Right renal pelvis (tissue), 4 donors: ENCODE measurements around the gene MNAT1. TPM values are rescaled to one million over a fixed set of nuclear protein-coding genes. Genes with fewer than 3 reads are reported as not detected.
A peak's percentile ranks its signal among the peaks of the same experiment; 100 is the strongest.

Source experiments
- DNase-seq, 4 donors: peaks; one replicate each; pipeline ENCODE4 v3.0.0-alpha.2; 2013; ENCODE audit warnings: low read depth in 4 of 4, low spot score in 3 of 4, missing footprints in 1 of 4
- polyA plus RNA-seq, 4 donors: library from polyadenylated mRNA; unstranded; fragments of 120-200 nt; gene quantifications; one replicate each; pipeline ENCODE4 v1.2.1, GENCODE V29; 2013; ENCODE audit not compliant: insufficient read length in 4 of 4

Gene MNAT1
- polyA plus RNA-seq, 4 donors: 45.8 to 52.1 (median 50.2) TPM

DNA sequence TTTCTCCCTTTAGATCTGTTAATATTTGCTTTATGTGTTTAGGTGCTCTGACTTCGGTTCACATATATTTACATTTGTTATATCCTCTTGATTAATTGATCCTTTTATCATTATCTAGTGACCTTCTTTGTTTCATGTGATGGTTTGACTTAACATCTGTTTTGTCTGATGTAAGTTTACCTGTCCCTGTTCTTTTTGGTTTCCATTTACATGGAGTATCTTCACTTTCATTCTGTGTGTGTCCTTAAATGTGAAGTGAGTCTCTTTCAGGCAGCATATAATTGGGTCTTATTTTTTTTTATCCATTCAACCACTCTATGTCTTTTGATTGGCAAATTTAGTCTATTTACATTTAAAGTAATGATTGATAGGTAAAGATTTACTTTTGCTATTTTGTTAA is 222.1 kb downstream of the MNAT1 start:
- no peak for DNase-seq

DNA sequence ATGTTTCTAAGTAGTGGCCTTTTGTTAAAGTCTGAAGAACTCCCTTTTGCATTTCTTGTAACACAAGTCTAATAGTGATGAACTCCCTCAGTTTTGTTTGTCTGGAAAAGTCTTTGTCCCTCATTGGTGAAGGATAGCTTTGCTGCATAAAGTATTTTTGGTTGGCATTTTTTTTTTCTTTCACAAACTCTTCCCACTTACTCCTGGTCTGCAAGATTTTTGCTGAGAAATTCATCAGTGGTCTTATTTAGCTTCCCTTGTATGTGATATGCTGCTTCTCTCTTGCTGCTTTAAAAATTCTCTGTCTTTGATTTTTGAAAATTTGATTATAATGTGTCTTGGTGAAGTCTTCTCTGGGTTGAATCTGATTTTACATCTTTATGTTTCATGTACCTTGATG is 223.6 kb downstream of the MNAT1 start:
- DNase-seq: no peak

DNA sequence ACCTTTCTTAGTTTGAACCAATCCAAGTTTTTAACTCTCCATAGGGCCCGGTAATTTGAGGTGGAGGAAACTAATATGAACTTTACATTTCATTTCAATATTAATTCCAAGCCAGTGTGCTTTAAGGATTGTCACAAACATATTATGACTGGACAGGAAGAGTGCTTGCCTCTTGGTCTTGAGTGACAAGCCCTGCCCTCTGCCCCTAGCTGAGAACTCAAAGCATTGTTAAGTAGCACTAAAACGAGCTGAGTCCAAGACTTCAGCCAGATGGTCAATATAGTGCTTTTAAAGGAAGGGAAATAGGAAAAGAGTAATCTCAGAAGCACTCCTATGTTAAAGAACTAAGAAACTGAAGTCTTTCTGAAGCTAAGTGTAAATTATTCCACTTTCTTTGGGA is 229.2 kb downstream of the MNAT1 start:
- no peak for DNase-seq

DNA sequence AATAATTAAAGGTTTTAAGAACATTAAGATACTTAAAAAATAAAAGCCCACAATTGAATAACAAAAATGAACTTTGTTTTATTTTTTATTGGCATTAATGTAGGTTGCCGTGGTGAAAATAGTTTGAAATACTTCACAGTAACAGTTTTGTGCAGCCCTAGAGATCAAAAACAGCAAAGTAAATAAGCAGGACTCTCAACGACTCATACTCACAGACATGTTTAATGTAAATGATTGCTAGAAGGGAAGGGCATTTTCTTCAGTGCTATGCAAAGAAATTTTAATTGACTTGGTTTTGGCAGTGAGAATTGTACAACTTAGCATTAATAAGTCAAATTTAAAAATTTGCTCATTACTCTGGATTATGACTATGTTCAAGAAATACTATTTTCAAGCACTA is 230.3 kb downstream of the MNAT1 start:
- DNase-seq: no peak

DNA sequence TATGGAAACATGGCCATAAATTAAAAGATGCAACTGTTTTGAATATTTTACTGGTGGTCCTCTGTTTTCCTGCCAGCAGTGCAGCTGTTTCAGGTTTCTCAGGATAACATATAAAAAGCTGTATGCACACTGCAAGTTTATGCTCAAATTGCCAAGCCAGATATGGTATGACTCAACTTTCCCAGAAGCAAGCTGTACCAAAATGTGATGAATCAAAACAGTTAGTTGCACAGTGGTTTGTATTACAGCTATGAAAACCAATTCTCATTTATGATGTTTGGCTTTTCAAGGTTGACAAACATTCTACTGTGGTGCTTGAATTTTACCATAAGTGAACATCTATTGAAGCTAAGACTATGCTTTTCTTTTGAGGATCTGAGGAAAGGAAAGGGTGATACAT is 230.8 kb downstream of the MNAT1 start:
- DNase-seq: no peak

DNA sequence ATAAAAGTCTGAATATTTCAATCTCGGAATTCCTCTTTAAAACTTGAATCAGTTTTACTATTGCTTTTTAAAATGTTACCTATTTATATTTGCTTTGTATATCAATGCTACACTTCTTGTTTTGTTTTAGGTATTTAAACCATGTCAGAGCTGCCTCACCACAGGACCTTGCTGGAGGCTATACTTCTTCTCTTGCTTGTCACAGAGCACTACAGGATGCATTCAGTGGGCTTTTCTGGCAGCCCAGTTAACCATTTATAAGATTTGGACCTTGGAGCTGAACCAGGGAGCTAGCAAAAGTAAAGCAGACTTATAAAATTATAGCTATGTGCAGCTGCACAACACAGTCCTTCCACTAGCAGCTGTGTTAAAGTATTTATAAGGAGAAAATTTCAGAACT is 233.5 kb downstream of the MNAT1 start:
- DNase-seq: no peak

DNA sequence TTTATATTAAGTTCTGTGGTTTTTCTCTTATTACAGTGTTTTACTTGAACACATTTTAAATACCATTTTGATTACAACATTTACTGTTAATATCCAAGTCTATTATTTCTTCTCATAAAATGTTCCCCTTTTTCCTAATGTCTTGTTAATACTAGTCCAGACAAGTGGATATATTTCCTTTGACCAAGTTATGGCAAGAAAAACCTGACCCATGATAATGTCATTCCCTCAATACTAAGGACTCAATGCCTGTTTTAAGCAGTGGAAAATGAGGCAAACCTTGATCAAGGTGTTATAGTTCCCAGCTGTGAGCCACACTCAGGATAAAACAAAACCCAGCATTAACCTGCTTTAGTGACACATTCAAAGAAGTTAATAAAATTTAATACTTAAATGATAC is 234.1 kb downstream of the MNAT1 start:
- no peak for DNase-seq

DNA sequence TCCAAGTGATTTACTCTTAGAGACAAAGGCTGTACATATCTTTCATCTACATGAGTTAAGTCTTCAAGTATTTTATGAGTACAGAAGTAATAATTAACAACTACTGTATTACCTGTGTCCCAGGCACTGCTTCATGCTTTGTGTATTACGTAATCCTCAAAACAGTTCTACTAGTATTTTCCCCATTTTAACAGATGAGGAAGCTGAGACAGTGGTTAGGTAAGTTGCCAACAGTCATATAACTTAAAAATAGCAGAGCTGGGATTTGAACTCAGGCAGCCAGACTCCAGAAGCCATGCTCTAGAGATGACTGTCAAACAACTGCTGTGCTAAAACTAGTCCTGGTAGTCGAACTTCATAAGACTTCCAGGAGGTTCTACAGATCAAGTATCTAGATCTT is 235.6 kb downstream of the MNAT1 start:
- no peak for DNase-seq

DNA sequence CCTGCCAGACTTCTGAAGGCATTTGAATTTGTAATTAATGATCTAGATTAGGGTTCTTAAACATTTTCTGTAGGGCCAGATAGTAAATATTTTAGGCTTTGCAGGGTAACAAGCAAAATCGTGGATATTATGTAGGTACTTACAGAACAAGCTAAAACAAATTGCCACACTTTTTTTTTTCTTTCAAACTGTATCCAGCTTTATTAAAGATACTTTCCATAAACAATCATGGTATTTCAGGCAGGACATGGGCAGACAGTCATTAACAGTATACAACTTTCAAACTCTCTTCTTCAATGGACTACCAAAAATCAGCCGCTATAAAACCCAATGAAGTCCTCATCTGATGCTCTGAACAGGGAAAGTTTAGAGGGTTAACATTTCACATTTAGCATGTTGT is 236.7 kb downstream of the MNAT1 start:
- no peak for DNase-seq

DNA sequence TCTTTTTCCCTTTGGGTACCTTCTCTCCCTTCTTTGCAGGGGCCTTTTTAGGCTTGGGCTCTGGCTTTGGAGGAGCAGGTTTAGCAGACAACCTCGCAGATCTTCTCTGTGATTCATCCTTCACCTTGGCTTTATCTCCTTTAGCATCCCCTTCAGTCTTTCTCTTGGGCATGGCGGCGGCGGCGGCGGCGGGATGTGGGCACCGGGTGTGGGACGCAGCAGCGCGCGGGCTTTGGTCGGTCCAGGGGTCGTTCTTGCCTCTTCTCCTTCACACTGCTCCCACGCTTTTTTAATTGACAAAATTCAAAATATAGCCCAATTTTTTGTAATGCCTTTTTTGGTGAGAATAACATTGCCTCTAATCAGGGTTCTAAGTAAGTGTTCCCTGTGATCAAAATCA is 237.7 kb downstream of the MNAT1 start:
- DNase-seq: no peak

DNA sequence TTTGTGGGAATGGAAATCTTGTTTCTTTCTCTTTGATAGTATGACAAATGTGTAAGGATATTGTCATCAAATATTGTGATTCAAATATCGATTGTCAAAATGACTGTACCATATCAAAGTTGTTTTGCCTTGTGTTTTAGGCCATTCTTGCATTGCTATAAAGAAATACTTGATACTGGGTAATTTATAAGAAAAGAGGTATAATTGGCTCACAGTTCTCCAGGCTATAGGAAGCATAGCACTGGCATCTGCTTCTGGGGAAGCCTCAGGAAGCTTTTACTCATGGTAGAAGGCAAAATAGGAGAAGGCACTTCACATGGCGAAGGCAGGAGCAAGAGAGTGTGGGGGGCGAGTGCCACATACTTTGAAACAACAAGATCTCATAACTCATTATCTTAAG is 238.5 kb downstream of the MNAT1 start:
- DNase-seq: no peak

DNA sequence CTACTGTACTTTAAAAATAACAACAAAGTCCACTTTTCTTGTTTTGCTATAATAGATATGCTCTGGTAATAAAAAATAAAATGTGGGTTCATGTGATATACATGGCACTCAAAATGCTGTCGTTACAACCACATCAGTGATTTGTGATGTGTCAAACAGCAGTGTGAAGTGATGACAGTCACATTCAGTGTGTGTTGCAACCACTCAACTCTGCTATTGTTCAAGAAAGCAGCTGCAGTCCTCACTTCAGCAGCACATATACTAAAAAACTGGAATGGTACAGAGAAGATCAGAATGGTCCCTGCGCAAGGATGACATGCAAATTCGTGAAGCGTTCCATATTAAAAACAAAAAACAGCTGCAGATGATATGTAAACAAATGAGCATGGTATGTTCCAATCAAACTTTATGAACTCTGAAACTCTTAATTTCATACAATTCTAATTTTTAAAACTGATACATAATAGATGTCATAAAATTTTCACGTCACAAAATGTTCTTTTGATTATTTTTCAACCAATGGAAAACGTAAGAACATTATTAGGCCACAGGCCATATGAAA is 239.6 kb downstream of the MNAT1 start:
- DNase-seq: no peak

DNA sequence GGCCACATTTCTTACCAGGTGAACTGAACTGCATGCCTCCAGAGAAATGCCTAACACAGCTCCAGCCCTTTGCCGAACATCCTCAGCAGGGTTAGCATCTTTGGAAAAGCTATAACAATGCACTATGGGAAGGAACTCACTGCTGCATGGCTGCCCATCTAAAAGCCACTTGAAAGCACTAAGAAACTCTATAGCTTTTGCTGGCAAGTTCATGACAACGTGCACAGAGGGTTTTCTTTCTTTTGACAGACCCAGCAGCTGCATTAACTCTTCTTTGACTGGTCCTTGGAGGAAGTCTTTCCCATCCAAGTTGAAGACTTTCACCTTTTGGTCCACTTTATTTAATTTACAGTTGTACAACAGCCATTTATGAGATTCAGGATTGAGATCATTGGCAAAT is 241.0 kb downstream of the MNAT1 start:
- no peak for DNase-seq

DNA sequence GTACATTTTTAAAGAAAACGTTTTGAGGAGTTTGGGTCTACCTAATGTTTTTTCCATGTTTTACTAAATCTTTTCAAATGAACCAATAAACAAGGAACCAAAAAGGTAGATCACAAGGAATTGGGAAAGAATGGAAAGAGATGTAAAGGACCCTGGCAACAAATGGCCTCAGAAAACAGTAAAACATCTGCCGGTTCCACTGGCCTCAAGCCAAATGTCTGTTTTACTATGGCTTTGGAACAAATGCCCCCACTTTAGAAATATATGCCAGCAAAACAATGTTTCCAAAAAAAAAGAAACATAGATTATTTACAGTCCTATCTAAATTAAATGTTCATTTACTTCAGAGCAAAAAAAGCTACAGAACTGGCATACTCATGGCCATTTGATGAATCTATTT is 243.3 kb downstream of the MNAT1 start:
- no peak for DNase-seq

DNA sequence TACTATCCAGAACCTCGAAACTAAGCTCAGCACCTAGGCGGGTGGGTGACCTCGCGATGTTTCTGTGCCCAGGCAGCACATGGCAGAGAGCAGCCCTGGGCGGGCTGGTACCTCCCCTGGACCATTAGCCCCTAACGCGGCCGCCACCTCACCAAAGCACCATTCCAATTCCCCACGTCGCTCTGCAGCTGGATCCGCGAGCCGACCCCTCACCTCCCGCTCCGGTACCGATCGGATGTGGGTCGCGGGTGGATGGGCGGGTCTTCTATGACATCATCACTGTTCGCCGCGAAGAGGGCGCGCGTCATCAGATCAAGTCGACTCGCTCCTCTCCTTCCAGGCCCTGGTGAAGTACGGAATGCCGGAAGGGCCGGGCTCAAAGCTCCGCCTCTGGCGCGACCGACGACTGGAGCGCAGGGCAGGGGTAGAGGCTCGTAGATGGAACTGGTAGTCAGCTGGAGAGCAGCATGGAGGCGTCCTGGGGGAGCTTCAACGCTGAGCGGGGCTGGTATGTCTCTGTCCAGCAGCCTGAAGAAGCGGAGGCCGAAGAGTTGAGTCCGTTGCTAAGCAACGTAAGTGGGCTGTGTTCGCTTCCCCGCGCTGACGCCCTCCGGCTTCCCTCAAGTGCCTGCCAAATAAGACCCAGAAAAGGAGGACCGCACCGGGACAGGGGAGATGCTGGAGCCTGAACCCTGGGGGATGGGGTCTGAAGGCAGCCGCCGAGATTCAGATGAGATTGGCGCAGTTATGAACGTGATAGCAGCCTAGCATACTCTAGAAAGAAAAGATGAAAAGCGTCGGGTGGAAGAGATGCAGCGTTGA is 246.5 kb downstream of the MNAT1 start, which contains the start of the genes SLC38A6 and TRMT5:
SLC38A6 (plus strand) TSS at position 435 of the 822 bp plus-strand sequence; CDS start at position 468, 33 bp downstream.
TRMT5 (minus strand) TSS at position 269 of the 822 bp plus-strand sequence; CDS start at position 163, 106 bp downstream.
- peak; percentile 82 to 91 (median 88) for DNase-seq

DNA sequence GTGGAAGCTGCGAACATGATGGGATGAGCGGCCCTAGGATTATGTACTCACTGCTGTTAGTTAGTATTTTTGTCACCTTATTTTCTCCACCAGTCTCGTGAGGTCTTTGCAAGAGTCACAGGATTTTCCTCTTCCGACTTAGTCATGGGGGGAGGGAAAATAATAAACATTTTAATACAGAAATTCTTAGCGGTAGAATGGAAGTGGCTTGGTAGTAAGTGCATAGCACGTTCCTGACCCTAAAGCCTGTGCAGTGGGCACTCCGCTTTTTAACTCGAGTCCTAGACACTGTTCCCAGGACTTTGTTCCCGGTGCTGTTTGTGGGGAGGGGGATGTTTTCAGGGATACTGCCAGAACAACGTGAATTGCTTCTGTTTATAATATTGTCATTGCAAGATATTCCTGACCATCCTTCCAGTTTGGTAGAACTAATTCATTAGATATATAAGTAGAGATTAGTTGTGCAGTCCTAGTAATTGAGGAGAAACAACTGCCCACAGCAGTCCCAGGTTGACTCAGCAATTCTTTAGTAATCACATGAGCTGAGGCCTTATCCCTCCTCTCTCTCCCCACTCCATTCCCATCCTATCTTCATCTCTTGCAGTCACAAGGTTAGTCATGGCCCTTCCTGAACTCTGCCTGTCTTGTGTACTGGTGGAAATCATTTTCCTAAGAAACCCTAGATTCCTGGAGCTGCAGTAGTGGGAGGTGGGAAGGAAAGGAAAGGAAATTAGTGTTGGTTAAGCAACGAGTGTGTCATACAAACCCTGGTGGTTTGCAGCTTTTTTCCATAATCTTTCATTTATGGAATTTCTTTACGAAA is 247.3 kb downstream of the MNAT1 start:
- DNase-seq: no peak

DNA sequence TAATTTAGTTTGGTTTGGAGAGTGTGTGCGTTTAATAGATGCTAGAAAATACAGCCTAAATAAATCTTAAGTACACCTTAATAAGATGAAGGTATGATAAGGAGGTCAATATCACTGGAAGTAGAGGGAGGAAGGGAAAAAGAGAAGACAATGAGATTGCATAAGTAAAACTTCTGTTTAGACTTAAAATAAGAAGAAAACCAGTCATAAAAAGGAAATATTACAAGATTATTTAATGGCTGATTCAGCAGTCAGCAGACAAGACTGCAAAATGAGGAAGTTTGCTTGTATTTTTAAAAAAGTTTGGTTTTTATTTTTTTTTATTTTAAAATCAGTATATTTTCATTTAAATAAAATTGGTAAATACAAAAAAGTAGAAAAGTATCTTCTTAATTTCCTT is 249.6 kb downstream of the MNAT1 start:
- DNase-seq: no peak

DNA sequence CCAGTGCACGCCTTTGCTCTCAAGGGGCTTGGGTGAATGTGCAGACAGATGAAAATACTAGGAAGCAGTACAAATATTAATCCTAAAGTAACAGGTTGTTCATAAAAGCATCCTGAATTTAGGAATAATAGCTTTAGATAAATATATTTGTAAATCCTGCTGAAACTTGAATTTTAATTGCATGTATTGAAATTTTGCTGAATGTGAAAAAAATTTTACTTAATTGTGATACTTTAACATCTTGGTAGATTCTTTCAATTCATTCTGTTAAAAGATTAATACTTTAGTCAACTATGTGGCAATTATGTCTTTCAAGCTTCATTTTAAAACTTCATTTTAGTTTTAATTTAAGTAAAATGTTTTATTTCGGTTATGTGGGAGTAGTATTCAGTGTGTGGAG is 251.9 kb downstream of the MNAT1 start:
- DNase-seq: no peak

DNA sequence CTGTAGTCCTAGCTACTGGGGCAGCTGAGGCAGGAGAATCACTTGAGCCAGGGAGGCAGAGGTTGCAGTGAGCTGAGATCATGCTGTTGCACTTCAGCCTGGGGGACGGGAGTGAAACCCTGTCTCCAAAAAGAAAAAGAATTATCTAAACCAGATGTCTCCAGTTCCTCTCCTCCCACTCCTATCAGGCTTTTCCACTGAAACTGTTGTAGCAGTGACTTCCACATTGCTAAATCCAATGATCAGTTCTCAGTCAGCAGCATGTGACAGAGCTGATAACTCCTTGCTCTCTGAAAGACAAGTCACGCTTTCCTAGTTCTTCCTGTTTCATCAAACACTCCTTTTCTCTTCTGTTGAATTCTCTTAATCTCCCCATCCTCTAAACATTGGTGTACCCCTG is 255.0 kb downstream of the MNAT1 start:
- no peak for DNase-seq

DNA sequence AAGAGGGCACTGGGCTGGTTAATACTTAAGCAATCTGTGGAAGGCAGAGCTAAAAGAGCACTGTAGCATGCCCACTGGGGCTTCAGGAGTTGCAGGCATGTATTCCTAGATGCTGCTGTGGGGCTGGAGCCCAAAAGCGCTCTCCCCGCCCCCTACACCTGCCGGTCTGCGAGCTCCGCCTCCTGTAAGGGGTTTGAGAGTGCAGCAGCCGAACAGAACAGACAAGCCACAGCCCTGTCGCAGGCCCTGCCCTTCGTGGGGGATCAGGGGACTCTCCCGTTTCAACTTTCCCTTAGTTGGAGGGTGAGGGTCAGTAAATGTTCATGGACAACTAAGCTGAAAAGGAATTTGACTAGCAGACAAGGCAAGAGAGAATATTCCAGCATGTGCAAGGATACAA is 264.1 kb downstream of the MNAT1 start:
- no peak for DNase-seq

DNA sequence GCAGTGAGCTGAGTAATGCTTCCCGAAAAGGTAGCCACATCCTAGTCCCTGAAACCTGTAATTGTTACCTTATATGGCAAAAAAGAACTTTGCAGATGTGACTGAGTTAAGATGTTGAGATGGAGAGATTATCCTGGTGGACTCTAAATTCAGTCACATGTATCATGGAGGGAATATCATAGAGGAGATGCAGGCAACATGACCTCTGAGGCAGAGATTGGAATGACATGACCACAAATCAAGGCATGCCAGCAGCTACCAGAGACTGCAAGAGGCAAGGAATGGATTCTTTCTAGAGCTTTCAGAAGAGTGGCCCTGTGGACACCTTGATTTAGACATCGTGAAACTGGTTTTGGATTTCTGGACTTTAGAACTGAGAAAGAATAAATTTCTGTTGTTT is 265.0 kb downstream of the MNAT1 start:
- no peak for DNase-seq
